Measurements from ENCODE around the gene PHF12.

PHF12 gene

DNA sequence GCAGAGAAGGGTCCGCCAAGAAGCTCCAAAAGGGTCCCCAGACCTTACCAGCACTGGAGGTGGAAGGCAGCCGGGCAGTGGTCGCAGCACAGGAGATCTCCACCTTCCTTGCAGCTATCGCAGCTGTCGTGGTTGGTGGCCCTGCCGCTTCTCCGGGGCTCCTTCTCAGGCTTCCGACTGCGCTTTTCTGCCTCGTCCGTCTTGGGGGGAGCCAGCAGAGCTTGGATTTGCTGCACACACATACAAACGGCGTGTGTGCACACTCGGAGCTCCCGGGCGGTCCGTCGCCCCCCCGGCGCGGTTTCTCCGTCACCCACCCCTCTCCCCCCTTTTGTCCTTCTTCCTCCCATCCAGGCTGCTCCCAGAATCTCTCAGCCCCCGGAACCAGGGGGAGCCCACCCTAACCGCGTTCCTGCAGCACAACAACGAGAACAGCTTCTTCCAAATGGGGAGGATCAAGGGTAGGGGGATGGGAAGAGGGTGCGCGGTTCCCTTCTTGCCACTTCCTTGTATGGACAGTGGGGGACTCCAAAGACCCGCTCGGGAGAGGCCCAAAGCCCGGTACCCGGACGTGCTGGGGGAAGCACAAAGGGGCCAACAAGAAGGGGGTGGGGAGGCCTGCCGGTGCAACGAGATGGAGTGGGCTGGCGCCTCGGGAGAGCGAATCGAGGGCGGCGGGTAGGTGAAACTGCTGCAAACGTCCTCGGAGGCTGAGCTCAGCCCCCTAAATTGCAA, 1.1 kb downstream of the PHF12 start:
- peak overlapping the region; percentile 93 for H3K4me3 ChIP-seq (replicated peaks; ENCODE audit: low read depth, low read length)
- DNase-seq (ENCODE audit: low read depth), result peak; percentile 48
- TF ChIP-seq, protein P1, sequence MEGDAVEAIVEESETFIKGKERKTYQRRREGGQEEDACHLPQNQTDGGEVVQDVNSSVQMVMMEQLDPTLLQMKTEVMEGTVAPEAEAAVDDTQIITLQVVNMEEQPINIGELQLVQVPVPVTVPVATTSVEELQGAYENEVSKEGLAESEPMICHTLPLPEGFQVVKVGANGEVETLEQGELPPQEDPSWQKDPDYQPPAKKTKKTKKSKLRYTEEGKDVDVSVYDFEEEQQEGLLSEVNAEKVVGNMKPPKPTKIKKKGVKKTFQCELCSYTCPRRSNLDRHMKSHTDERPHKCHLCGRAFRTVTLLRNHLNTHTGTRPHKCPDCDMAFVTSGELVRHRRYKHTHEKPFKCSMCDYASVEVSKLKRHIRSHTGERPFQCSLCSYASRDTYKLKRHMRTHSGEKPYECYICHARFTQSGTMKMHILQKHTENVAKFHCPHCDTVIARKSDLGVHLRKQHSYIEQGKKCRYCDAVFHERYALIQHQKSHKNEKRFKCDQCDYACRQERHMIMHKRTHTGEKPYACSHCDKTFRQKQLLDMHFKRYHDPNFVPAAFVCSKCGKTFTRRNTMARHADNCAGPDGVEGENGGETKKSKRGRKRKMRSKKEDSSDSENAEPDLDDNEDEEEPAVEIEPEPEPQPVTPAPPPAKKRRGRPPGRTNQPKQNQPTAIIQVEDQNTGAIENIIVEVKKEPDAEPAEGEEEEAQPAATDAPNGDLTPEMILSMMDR (IDR thresholded peaks at IDR 0.05; ENCODE audit: low read length, missing control alignments), result no peak

DNA sequence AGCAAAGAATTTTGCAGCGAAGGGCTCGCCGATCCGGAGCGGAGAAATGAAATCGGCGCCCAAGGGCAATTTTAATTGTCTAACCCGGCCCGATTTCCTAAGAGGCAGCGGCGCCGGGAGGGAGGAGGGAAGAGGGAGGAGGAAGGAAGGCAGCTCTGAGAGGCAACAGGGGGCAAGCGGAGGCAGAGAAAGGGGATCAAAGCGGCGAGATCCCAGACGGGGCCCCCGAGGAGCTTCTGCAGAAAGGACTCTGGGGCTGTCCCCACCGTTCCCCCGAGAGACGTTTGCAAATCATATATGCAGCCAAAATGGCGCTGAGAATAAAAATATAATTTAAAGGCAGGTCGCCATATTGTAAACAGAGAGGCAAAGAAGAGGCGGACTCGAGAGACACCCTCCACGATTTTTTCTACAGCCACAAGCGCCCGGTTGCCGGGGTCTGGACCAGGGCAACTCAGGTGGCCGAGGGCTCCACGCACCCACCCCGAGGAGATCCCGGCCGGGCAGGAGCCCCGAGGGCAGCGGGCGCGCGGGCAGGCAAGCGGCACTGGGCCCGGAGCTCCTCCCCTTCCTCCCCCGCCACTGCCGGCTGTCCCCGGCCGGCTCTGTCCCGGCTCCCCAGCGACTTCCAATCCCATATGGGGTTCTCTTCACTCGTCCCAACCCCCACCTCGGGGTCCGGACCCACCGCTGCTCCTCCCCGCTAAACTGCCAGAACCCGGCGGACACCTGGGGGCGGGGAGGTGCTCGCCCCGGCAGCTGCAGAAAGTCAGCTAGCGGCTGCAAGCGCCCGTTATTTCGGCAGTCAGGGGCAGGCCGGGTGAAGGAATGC, 1.9 kb downstream of the PHF12 start:
- DNase-seq (ENCODE audit: low read depth), result peak; percentile 54
- peak overlapping the region; percentile 93 for H3K4me3 ChIP-seq (replicated peaks; ENCODE audit: low read depth, low read length)
- TF ChIP-seq, protein P1 (IDR thresholded peaks at IDR 0.05; ENCODE audit: low read length, missing control alignments), result no peak

DNA sequence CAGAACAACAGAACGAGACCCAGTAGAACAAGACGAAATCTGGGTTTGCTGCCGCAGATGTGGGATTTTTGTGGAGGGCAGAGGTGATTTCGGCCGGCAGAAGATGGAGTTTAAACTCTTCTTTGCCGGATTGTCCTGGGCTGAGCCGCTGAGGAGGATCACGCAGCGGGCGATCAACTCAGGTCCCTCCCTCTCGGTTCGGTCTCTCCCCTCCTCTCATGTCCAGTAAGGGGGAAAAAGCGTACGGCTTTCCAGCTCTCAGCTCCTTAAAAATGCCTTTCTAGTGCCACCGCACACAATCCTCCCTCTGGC, 2.5 kb downstream of the PHF12 start:
- TF ChIP-seq, protein P1 (IDR thresholded peaks at IDR 0.05; ENCODE audit: low read length, missing control alignments), result no peak
- peak overlapping the region; percentile 93 for H3K4me3 ChIP-seq (replicated peaks; ENCODE audit: low read depth, low read length)
- DNase-seq (ENCODE audit: low read depth), result no peak

DNA sequence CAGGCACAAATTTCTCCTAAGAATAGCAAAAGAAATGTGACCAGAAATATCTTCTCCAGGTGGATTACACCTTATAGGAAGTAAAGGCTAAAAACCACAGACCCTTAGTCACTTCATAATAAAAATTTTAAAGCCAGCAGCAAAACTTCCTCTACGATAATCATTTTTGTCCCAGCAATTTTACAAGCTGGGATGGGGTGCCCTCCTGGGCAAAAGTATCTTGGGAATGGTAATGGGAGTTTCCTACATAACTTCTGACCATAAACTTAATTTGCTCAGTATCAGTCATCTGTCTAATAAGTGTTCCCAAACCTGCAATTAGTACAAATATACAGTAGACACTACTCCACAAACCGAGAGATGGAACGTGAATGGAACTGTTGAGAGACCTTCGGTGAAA, 3.0 kb downstream of the PHF12 start:
- no peak for DNase-seq (ENCODE audit: low read depth)
- peak overlapping the region; percentile 93 for H3K4me3 ChIP-seq (replicated peaks; ENCODE audit: low read depth, low read length)
- TF ChIP-seq, protein P1 (IDR thresholded peaks at IDR 0.05; ENCODE audit: low read length, missing control alignments), result no peak

DNA sequence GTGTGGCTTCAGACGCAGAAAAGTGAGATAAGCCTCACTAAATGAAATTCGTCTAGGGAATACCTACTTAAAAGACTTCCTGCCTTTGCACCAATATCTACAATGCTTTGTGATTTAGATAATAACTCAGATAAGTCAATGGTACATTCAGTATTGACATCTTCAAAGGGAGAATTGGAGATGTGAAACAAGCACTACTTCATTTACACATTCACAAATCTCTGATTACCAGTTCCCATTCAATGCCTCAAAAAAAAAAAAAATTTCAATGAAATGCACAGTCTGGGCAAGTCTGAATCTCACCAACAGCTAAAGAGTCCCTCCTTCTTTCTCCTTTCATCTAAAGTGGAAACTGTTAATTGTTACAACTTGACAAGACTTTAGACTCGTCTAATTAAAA, 3.7 kb downstream of the PHF12 start:
- no peak overlapping the region for H3K4me3 ChIP-seq (replicated peaks; ENCODE audit: low read depth, low read length)
- DNase-seq (ENCODE audit: low read depth), result no peak
- TF ChIP-seq, protein P1 (IDR thresholded peaks at IDR 0.05; ENCODE audit: low read length, missing control alignments), result no peak

DNA sequence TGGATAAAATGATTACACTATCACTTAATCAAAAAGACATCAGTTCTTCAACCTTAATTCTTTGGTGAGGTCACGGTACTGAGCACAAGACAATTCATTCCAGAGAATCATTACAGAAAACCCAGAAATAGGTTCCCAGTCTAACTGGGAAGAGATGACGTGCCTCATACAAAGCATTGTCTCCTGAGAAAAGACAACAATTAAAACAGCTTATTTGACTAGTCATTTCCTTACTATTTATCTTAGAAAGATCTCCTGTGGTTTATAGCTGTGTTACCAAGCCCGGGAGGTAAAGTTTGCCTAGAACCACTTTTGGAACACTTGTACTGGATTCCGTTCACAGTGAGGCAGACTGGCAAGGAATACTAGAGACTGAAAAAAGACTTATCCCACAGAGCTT, 5.1 kb downstream of the PHF12 start:
- peak; percentile 80 for DNase-seq (ENCODE audit: low read depth)
- TF ChIP-seq, protein P1 (IDR thresholded peaks at IDR 0.05; ENCODE audit: low read length, missing control alignments), result no peak
- peak overlapping the region; percentile 6 for H3K4me3 ChIP-seq (replicated peaks; ENCODE audit: low read depth, low read length)

All from fibroblast of pulmonary artery (primary cell).